Amniotic epithelial cell (primary cell): ENCODE data around the gene ATP8B4.
"Not testable (repeated sequence)": the region's sequence is repeated elsewhere in the genome, so short reads cannot be mapped to it uniquely, and the experiment has no call there.

Source experiments
- DNase-seq: peaks from one replicate; pipeline ENCODE4 v3.0.0-alpha.2; 2010; ENCODE audit warnings: low read depth

The ATP8B4 gene

GRCh38 chr15:50009634-50010033 is 109.4 kb downstream of the ATP8B4 start:
- DNase-seq: no peak

GRCh38 chr15:50003786-50004334 is 115.2 kb downstream of the ATP8B4 start:
- peak; percentile 91 for DNase-seq

- DNase-seq: peak; percentile 41
Measured at GRCh38 chr15:49991587-49991986, 127.4 kb downstream of the ATP8B4 start.

- DNase-seq: peak; percentile 93
Measured at GRCh38 chr15:49990835-49991545, 128.0 kb downstream of the ATP8B4 start.

GRCh38 chr15:49989498-49989897 is 129.5 kb downstream of the ATP8B4 start:
- no peak for DNase-seq

GRCh38 chr15:49988766-49989165 is 130.3 kb downstream of the ATP8B4 start:
- DNase-seq: no peak

- DNase-seq: no peak
Measured at GRCh38 chr15:49987896-49988295, 131.1 kb downstream of the ATP8B4 start.

- peak; percentile 81 for DNase-seq
Measured at GRCh38 chr15:49987198-49987785, 131.7 kb downstream of the ATP8B4 start.

- no peak for DNase-seq
Measured at GRCh38 chr15:49986326-49986725, 132.7 kb downstream of the ATP8B4 start.

GRCh38 chr15:49985463-49985862 is 133.6 kb downstream of the ATP8B4 start:
- no peak for DNase-seq

GRCh38 chr15:49984436-49984835 is 134.6 kb downstream of the ATP8B4 start:
- DNase-seq: no peak

- peak; percentile 98 for DNase-seq
Measured at GRCh38 chr15:49982584-49982983, 136.4 kb downstream of the ATP8B4 start.

GRCh38 chr15:49979705-49980382 is 139.2 kb downstream of the ATP8B4 start:
- peak; percentile 78 for DNase-seq

GRCh38 chr15:49978121-49978520 is 140.9 kb downstream of the ATP8B4 start:
- peak; percentile 37 for DNase-seq

- peak; percentile 57 for DNase-seq
Measured at GRCh38 chr15:49977306-49977705, 141.7 kb downstream of the ATP8B4 start.

- no peak for DNase-seq
Measured at GRCh38 chr15:49964551-49964950, 154.5 kb downstream of the ATP8B4 start.

GRCh38 chr15:49964061-49964460 is 155.0 kb downstream of the ATP8B4 start:
- peak; percentile 72 for DNase-seq

GRCh38 chr15:49963033-49963772 is 155.8 kb downstream of the ATP8B4 start:
- DNase-seq: not testable (repeated sequence)

GRCh38 chr15:49962044-49962602 is 156.9 kb downstream of the ATP8B4 start:
- DNase-seq: peak; percentile 99

- no peak for DNase-seq
Measured at GRCh38 chr15:49953421-49953820, 165.6 kb downstream of the ATP8B4 start.

- DNase-seq: no peak
Measured at GRCh38 chr15:49946681-49947080, 172.4 kb downstream of the ATP8B4 start.

GRCh38 chr15:49934487-49934886 is 184.5 kb downstream of the ATP8B4 start:
- DNase-seq: no peak
